ENCODE results near the gene NID2.

Gene NID2, protein sequence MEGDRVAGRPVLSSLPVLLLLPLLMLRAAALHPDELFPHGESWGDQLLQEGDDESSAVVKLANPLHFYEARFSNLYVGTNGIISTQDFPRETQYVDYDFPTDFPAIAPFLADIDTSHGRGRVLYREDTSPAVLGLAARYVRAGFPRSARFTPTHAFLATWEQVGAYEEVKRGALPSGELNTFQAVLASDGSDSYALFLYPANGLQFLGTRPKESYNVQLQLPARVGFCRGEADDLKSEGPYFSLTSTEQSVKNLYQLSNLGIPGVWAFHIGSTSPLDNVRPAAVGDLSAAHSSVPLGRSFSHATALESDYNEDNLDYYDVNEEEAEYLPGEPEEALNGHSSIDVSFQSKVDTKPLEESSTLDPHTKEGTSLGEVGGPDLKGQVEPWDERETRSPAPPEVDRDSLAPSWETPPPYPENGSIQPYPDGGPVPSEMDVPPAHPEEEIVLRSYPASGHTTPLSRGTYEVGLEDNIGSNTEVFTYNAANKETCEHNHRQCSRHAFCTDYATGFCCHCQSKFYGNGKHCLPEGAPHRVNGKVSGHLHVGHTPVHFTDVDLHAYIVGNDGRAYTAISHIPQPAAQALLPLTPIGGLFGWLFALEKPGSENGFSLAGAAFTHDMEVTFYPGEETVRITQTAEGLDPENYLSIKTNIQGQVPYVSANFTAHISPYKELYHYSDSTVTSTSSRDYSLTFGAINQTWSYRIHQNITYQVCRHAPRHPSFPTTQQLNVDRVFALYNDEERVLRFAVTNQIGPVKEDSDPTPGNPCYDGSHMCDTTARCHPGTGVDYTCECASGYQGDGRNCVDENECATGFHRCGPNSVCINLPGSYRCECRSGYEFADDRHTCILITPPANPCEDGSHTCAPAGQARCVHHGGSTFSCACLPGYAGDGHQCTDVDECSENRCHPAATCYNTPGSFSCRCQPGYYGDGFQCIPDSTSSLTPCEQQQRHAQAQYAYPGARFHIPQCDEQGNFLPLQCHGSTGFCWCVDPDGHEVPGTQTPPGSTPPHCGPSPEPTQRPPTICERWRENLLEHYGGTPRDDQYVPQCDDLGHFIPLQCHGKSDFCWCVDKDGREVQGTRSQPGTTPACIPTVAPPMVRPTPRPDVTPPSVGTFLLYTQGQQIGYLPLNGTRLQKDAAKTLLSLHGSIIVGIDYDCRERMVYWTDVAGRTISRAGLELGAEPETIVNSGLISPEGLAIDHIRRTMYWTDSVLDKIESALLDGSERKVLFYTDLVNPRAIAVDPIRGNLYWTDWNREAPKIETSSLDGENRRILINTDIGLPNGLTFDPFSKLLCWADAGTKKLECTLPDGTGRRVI (N-terminal part only)

DNA sequence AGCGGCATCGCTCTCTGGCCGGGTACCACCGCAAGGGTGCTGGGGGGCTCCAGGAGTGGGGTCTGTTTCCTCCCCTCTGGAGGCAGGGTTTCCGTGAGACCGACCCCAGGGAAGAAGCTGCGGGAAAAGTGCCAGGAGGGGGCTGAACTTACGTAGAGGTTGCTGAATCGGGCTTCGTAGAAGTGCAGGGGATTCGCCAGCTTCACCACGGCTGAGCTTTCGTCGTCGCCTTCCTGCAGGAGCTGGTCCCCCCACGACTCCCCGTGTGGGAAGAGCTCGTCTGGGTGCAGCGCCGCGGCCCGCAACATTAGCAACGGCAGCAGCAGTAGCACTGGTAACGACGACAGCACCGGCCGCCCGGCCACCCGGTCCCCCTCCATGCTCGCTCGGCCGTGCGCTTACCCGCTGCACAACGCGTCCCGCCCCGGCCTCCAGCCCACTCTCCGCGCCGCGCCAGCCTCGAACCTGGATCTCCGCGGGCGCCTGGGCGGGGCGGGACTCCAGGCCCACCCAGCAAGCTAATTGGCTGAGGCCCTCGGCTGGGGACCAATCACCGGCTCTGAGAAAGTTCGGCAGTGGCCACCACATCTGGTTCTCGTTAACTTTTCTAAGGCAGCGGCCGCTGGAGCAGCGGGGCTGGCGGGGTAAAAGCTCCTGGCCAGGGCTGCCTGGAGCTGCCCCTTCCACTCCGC, at the start of gene NID2:
Gene NID2, minus strand, starts transcription at position 445 of the 692 bp plus-strand sequence. Its CDS starts 65 bp downstream, at position 380.
- Histone ChIP-seq H3K36me3 (ENCODE audit: insufficient read depth, low read length) (no peaks in the 10 kb centered on the region), H3K4me1 (ENCODE audit: insufficient read depth, low read length) (no peaks in the 10 kb centered on the region), H3K9ac (ENCODE audit: low read depth, low read length) (peak within 1 kb of the TSS; percentile 71), H3K9me3 (ENCODE audit: control insufficient read depth, insufficient read depth, low read length) (no peaks in the 10 kb centered on the region)

DNA sequence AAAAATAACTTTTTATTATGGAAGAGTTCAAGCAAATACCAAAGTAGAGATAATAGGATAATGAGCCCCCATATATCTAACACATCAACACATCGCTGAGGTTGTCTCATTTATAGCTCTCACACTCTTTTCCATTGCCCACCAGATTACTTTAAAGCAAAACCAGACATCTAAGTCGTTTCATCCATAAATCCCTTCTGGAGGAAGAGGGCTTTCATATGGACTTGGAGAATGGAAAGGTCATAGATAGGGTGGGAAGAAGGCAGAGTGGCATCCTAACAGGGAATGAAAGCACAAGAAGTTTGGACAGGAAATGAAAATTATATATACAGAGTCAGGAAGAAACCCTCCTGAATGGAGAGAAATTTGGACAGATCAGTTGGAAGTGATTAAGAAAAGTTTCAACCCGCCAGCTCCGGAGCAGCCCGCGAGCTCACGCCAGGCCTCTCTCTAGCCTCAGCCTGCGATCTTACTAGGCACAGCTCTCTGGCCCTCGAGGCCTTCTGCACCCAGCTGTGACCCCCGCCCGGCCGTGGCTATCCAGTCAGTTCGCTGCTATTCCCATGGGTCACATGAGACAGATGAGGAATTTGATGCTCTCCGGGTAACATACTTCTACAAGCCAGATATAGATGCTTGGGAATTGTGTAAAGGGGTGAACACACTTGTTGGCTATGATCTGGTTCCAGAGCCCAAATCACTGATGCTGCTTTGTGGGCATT, 48.4 kb upstream of the NID2 start:
- Histone ChIP-seq H3K9ac (ENCODE audit: low read depth, low read length) (no peak overlapping the region), H3K9me3 (ENCODE audit: control insufficient read depth, insufficient read depth, low read length) (no peaks in the 10 kb centered on the region), H3K4me1 (ENCODE audit: insufficient read depth, low read length) (no peaks in the 10 kb centered on the region), H3K36me3 (ENCODE audit: insufficient read depth, low read length) (no peaks in the 10 kb centered on the region)

DNA sequence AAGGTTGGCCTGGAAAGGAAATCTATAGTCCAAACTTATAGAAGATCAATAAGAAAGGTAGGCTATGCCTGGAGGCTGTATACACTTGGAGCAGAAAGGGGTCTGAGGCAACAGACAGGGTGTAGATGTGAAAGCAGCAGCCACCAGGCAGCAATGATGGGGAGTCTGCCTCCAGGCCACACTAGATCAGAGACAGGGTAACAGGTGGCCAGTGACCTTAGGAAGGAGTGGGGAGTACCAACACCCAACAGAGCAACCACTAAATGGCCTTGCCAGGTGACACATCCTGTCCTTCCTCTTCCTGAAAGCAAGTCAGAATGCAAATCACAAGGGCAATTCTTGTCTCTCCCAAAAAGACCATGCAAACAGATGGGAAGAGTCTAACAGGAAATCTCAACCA, 46.4 kb upstream of the NID2 start:
- Histone ChIP-seq H3K9me3 (ENCODE audit: control insufficient read depth, insufficient read depth, low read length) (no peaks in the 10 kb centered on the region), H3K36me3 (ENCODE audit: insufficient read depth, low read length) (no peaks in the 10 kb centered on the region), H3K4me1 (ENCODE audit: insufficient read depth, low read length) (no peaks in the 10 kb centered on the region), H3K9ac (ENCODE audit: low read depth, low read length) (no peak overlapping the region)

DNA sequence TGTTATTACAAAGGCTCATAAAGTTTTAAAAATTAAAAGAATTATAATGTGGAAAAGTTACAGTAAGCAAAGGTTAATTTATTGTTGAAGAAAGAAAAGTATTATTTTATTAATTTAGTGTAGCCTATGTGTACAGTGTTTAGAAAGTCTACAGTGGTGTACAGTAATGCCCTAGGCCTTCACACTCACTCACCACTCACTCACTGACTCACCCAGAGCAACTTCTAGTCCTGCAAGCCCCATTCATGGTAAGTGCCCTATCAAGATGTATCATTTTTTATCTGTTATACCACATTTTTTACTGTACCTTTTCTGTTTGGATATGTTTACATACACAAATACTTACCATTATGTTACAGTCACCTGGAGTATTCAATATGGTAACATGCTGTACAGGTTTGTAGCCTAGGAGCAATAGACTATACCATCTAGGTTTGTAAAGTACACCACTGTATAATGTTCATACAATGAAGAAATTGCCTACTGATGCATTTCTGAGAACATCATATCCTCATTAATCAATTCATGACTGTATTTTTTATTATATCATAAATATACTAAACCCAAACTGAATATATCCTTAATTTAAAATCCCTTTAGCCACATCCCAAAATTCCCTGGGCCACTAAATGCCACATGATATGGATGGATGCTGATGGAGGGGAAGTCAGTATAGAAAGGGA, 43.6 kb upstream of the NID2 start:
- no peaks in the 10 kb centered on the region for H3K4me1 ChIP-seq (ENCODE audit: insufficient read depth, low read length)
- no peaks in the 10 kb centered on the region for H3K36me3 ChIP-seq (ENCODE audit: insufficient read depth, low read length)
- H3K9me3 ChIP-seq (ENCODE audit: control insufficient read depth, insufficient read depth, low read length) = no peaks in the 10 kb centered on the region
- H3K9ac ChIP-seq (ENCODE audit: low read depth, low read length) = no peak overlapping the region

DNA sequence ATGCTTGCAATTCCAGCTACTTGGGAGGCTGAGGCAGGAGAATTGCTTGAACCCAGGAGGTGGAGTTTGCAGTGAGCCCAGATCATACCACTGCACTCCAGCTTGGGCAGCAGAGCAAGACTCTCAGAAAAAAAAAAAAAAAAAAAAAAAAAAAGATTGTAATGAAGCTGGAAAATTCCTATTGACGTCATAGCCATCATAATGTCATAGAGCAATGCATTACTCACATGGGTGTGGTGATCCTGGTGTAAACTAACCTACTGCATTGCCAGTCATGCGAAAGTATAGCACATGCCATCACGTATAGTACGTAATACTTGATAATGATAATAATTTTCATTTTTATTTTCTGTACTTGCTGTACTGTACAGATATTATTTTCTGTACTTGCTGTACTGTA, 42.7 kb upstream of the NID2 start:
- Histone ChIP-seq H3K4me1 (ENCODE audit: insufficient read depth, low read length) (no peaks in the 10 kb centered on the region; the same call in 1 of the 2 replicates), H3K36me3 (ENCODE audit: insufficient read depth, low read length) (no peaks in the 10 kb centered on the region), H3K9me3 (ENCODE audit: control insufficient read depth, insufficient read depth, low read length) (no peaks in the 10 kb centered on the region), H3K9ac (ENCODE audit: low read depth, low read length) (no peak overlapping the region)

DNA sequence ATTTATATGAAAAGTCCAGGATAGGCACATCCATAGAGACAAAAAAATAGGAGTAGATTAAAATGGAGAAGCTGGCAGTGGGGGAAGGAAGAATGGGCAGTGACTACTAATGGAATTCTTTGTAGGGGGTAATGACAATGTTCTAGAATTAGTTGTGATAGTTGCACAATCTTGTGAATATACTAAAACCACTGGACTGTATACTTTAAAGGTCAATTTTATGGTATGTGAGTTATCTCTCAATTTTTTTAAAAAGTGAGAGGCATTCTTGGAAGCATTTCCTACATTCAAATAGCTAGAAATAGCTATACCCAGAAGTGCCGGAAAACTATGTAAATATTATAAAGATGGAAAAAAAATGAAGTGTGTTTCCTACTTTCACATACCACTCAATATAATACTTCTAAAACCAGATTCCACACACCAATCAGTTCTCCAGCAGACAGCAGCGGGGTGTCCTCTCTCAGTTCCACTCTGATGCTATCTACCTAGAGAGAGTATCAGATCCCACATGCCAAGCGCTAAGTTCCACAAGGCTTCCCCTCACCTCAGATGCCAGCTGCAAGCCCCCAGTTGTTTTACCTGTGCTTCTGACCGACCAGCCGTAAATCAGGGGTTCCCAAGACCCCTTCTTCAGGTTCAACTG, 41.7 kb upstream of the NID2 start:
- H3K36me3 ChIP-seq (ENCODE audit: insufficient read depth, low read length) = no peaks in the 10 kb centered on the region
- H3K9me3 ChIP-seq (ENCODE audit: control insufficient read depth, insufficient read depth, low read length) = no peaks in the 10 kb centered on the region
- no peaks in the 10 kb centered on the region; the same call in 1 of the 2 replicates for H3K4me1 ChIP-seq (ENCODE audit: insufficient read depth, low read length)
- H3K9ac ChIP-seq (ENCODE audit: low read depth, low read length) = no peak overlapping the region

DNA sequence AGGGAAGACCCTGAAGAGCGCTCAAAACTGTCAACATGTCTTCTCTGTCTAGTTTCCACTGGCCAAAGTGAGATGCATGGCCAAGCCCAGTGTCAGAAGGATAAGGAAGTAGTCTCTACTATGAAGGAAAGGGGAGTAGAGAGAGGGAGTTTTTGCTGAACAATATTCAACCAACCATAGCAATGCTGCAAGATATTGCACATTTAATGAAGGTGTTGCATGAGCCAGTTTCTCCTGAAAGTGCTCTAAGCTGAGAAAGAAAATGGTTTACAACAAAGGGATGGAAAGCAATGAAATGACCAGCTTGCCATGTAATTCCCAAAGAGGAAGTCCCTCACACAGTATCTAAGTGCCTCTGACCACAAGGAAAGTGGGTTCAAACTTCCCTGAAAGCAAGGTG, 40.0 kb upstream of the NID2 start:
- Histone ChIP-seq H3K4me1 (ENCODE audit: insufficient read depth, low read length) (no peaks in the 10 kb centered on the region; the same call in 1 of the 2 replicates), H3K36me3 (ENCODE audit: insufficient read depth, low read length) (no peaks in the 10 kb centered on the region), H3K9me3 (ENCODE audit: control insufficient read depth, insufficient read depth, low read length) (no peaks in the 10 kb centered on the region), H3K9ac (ENCODE audit: low read depth, low read length) (no peak overlapping the region)

DNA sequence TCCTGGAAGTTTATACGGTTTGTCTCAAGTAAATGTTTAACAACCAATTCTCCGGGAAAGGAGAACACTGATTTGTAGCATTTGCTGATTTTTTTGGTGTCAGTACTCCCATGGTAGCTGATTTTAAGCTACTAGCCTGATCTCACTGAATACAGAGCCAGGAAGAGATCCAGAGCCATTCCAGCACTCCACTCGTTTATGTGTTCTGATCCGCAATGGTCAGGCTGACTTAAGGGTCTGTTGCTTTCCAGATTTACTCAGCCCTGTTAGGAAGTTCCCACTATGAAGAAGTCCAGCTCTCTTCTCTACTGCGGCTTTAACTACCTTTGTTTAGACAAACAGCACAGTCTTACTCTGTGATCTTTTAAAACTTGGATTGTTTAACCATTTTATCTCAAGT, 38.0 kb upstream of the NID2 start:
- H3K9me3 ChIP-seq (ENCODE audit: control insufficient read depth, insufficient read depth, low read length) = no peaks in the 10 kb centered on the region
- no peaks in the 10 kb centered on the region for H3K36me3 ChIP-seq (ENCODE audit: insufficient read depth, low read length)
- H3K4me1 ChIP-seq (ENCODE audit: insufficient read depth, low read length) = no peaks in the 10 kb centered on the region; the same call in 1 of the 2 replicates
- no peak overlapping the region for H3K9ac ChIP-seq (ENCODE audit: low read depth, low read length)

DNA sequence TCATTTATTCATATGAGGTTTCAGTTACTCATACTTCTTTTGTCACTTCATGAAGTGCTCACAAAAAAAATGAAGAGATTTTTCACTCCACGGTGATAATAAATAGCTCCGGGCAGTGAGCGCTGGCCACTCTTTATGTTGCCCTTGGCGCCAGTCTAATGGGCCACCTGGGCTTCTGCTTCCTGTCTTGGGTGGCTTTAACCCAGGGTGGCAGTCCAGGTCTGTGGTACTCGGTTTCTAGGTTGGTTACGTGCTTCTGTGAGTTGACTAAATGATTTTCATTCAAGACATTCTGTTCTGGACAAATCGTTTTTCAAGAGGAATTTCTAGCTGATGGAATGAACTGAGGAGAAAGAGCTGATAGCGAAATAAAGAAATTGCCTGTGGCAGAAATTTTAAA, 34.6 kb upstream of the NID2 start:
- no peaks in the 10 kb centered on the region for H3K36me3 ChIP-seq (ENCODE audit: insufficient read depth, low read length)
- H3K9ac ChIP-seq (ENCODE audit: low read depth, low read length) = no peak overlapping the region
- no peaks in the 10 kb centered on the region for H3K9me3 ChIP-seq (ENCODE audit: control insufficient read depth, insufficient read depth, low read length)
- H3K4me1 ChIP-seq (ENCODE audit: insufficient read depth, low read length) = no peaks in the 10 kb centered on the region; the same call in 1 of the 2 replicates

DNA sequence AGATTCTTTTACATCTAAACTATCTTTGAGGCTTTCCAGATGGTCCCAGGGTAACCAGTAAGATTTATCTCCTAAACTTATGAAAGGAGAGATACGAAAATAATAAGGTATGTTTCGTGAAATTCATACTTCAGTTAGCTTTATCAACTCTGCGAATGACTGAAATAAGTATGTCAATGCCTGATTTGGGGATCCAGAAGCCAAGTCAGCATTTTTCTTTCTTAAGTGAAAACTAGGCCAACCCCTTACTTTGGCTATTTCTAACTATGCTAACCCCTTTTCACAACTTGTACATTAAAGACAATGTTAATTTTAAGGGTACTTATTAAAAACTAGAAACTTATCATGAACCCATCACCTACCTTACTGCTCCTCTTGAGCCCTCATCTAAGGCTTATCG, 26.9 kb upstream of the NID2 start:
- Histone ChIP-seq H3K36me3 (ENCODE audit: insufficient read depth, low read length) (no peaks in the 10 kb centered on the region), H3K9me3 (ENCODE audit: control insufficient read depth, insufficient read depth, low read length) (no peaks in the 10 kb centered on the region), H3K4me1 (ENCODE audit: insufficient read depth, low read length) (no peaks in the 10 kb centered on the region), H3K9ac (ENCODE audit: low read depth, low read length) (no peak overlapping the region)

DNA sequence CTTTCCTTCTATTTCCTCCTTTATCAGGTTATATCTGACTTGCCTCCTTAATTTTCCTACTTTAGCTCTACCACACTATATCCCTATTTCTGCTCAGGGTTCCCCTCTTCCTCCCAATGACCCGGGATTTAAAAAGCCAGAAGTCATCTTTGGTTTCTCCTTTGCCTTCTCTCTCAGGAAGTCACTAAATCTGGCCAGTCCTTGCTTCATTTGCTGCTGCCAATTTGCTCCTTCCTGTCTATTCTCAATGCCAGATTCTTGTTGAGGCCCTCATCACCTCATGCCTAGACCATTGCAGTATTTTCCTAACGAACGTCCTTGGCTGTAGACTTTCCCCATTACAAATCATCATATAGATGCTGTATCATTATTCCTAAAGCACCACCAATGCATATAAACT, 26.5 kb upstream of the NID2 start:
- H3K36me3 ChIP-seq (ENCODE audit: insufficient read depth, low read length) = no peaks in the 10 kb centered on the region

DNA sequence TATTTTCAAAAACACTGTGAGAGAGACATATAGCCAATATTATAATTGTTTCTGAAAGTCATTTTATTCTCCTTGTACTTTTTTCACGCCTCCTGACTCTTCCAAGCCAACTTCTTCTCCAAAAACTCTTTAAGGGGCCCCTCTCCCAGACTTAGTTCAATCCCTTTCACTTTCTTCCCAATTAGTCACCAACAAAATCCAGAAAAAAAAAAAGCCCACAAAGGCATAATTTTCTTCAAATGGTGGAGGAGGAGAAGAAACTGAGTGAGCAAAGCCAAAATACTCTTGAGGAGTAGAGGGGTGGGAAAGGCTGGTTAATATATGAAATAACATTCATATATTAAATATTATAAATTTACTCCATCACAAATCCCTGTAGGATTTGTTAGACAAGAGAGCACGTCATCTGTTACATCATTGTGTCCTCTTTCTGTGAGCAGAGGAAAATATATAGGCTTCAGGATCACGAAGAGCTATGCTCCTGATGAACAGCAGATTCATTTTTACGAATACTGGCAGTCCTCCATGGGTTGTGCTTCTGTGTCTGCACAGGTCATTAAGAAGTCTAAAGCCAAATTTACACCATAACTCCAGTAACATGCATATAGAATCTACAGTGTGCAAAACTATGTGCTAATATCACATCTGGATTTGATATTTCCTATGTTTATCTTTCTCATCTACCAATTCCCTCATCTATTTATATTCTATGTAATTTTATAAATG, 25.9 kb upstream of the NID2 start:
- no peaks in the 10 kb centered on the region for H3K36me3 ChIP-seq (ENCODE audit: insufficient read depth, low read length)
- H3K4me1 ChIP-seq (ENCODE audit: insufficient read depth, low read length) = no peaks in the 10 kb centered on the region
- no peak overlapping the region for H3K9ac ChIP-seq (ENCODE audit: low read depth, low read length)
- no peaks in the 10 kb centered on the region for H3K9me3 ChIP-seq (ENCODE audit: control insufficient read depth, insufficient read depth, low read length)

More for the DNA sequence above, 26.5 kb upstream of the NID2 start:
- Histone ChIP-seq H3K4me1 (ENCODE audit: insufficient read depth, low read length) (no peaks in the 10 kb centered on the region), H3K9me3 (ENCODE audit: control insufficient read depth, insufficient read depth, low read length) (no peaks in the 10 kb centered on the region), H3K9ac (ENCODE audit: low read depth, low read length) (no peak overlapping the region)
